OCI-LY1 (cell line): ENCODE data around the gene LEF1.

Experiments
- H2AFZ ChIP-seq: fragments of 200-600 bp; sonication (generic), shearing (Covaris generic); 2 replicates; pipeline ENCODE4 v1.6.0; 2014; ENCODE audit warnings: antibody characterized with exemption, mild to moderate bottlenecking, low read length
- H3F3A ChIP-seq: fragments of 200-600 bp; sonication (generic), shearing (Covaris generic); 2 replicates; pipeline ENCODE4 v1.6.0; 2014; ENCODE audit warnings: mild to moderate bottlenecking, antibody characterized with exemption, low read length, moderate library complexity; ENCODE audit not compliant: insufficient read depth
- H3K27ac ChIP-seq: fragments of 200-600 bp; sonication (generic); 2 replicates; pipeline ENCODE4 v1.5.1; 2014; ENCODE audit warnings: low read length, mixed run types, mild to moderate bottlenecking, low read depth; ENCODE audit not compliant: poor library complexity, severe bottlenecking
- H3K27me3 ChIP-seq: fragments of 200-600 bp; sonication (generic); 2 replicates; pipeline ENCODE4 v1.6.0; 2014; ENCODE audit warnings: antibody characterized with exemption, mild to moderate bottlenecking, low read length, moderate library complexity; ENCODE audit not compliant: insufficient read depth
- H3K36me3 ChIP-seq: fragments of 200-600 bp; sonication (generic); 2 replicates; pipeline ENCODE4 v1.6.1; 2014; ENCODE audit warnings: mild to moderate bottlenecking, antibody characterized with exemption, low read length, moderate library complexity, mixed read lengths; ENCODE audit not compliant: insufficient read depth
- H3K4me1 ChIP-seq: fragments of 200-600 bp; sonication (generic); 2 replicates; pipeline ENCODE4 v1.5.1; 2014; ENCODE audit warnings: mild to moderate bottlenecking, low read length, moderate library complexity; ENCODE audit not compliant: insufficient read depth, severe bottlenecking
- H3K4me2 ChIP-seq: fragments of 200-600 bp; sonication (generic), shearing (Covaris generic); 2 replicates; pipeline ENCODE4 v1.6.1; 2014; ENCODE audit warnings: low read length
- H3K4me3 ChIP-seq: fragments of 200-600 bp; sonication (generic); 2 replicates; pipeline ENCODE4 v1.5.1; 2014; ENCODE audit warnings: low read length, low read depth, mild to moderate bottlenecking, mixed read lengths; ENCODE audit not compliant: poor library complexity, severe bottlenecking
- H3K79me2 ChIP-seq: fragments of 200-600 bp; shearing (Covaris generic); 2 replicates; pipeline ENCODE4 v1.6.1; 2016; ENCODE audit warnings: mixed run types, low read length, mixed read lengths; ENCODE audit not compliant: insufficient read depth
- H3K9ac ChIP-seq: fragments of 200-600 bp; sonication (generic), shearing (Covaris generic); 2 replicates; pipeline ENCODE4 v1.6.1; 2014; ENCODE audit warnings: mild to moderate bottlenecking, low read length, mixed read lengths
- H3K9me2 ChIP-seq: fragments of 200-600 bp; sonication (generic), shearing (Covaris generic); 2 replicates; pipeline ENCODE4 v1.6.1; 2014; ENCODE audit warnings: low read depth, mild to moderate bottlenecking, low read length, mixed read lengths
- H3K9me3 ChIP-seq: fragments of 200-600 bp; shearing (Covaris generic); 2 replicates; pipeline ENCODE4 v1.6.1; 2014; ENCODE audit warnings: low read length, mixed read lengths
- H4K20me1 ChIP-seq: fragments of 200-600 bp; sonication (generic), shearing (Covaris generic); 2 replicates; pipeline ENCODE4 v1.6.0; 2016; ENCODE audit warnings: mild to moderate bottlenecking, low read length; ENCODE audit not compliant: insufficient read depth
- EZH2 ChIP-seq: fragments of 200-600 bp; sonication (generic), shearing (Covaris generic); IDR thresholded peaks from 2 replicates; pipeline ENCODE4 v1.8.0; 2017; ENCODE audit warnings: borderline replicate concordance, mixed run types, mild to moderate bottlenecking, antibody characterized with exemption, low read length, moderate library complexity, mixed read lengths
- TF ChIP-seq, protein P1 (sequence below): fragments of 200-600 bp; sonication (generic), shearing (Covaris generic); IDR thresholded peaks from 2 replicates; pipeline ENCODE4 v1.5.1; 2017; ENCODE audit warnings: mild to moderate bottlenecking, antibody characterized with exemption, low read length, moderate library complexity, mixed read lengths

Gene LEF1

GRCh38 chr4:108058685-108059440 is 109.9 kb downstream of the LEF1 start:
- Histone ChIP-seq H3K27ac (no peak overlapping the region), H3K9ac (no peak overlapping the region), H3K36me3 (peaks cover 88% of the 10 kb centered on the region), H3K9me3 (no peaks in the 10 kb centered on the region), H3K4me3 (no peak overlapping the region), H2AFZ (no peak overlapping the region), H3K27me3 (no peaks in the 10 kb centered on the region), H3K4me2 (no peak overlapping the region), H3F3A (no peaks in the 10 kb centered on the region), H4K20me1 (no peaks in the 10 kb centered on the region), H3K4me1 (peaks cover 30% of the 10 kb centered on the region), H3K9me2 (no peaks in the 10 kb centered on the region), H3K79me2 (no peaks in the 10 kb centered on the region)
- TF ChIP-seq, protein P1, sequence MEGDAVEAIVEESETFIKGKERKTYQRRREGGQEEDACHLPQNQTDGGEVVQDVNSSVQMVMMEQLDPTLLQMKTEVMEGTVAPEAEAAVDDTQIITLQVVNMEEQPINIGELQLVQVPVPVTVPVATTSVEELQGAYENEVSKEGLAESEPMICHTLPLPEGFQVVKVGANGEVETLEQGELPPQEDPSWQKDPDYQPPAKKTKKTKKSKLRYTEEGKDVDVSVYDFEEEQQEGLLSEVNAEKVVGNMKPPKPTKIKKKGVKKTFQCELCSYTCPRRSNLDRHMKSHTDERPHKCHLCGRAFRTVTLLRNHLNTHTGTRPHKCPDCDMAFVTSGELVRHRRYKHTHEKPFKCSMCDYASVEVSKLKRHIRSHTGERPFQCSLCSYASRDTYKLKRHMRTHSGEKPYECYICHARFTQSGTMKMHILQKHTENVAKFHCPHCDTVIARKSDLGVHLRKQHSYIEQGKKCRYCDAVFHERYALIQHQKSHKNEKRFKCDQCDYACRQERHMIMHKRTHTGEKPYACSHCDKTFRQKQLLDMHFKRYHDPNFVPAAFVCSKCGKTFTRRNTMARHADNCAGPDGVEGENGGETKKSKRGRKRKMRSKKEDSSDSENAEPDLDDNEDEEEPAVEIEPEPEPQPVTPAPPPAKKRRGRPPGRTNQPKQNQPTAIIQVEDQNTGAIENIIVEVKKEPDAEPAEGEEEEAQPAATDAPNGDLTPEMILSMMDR: no peak
- no peak for TF ChIP-seq EZH2

GRCh38 chr4:108056418-108056817 is 112.3 kb downstream of the LEF1 start:
- no peaks in the 10 kb centered on the region for H3K9me3 ChIP-seq
- peaks cover 92% of the 10 kb centered on the region for H3K36me3 ChIP-seq
- no peaks in the 10 kb centered on the region for H4K20me1 ChIP-seq
- H3K9ac ChIP-seq: no peak overlapping the region
- H2AFZ ChIP-seq: no peak overlapping the region
- H3F3A ChIP-seq: no peaks in the 10 kb centered on the region
- H3K4me2 ChIP-seq: no peak overlapping the region
- peaks cover 7% of the 10 kb centered on the region for H3K4me1 ChIP-seq
- H3K27ac ChIP-seq: no peak overlapping the region
- no peak overlapping the region for H3K4me3 ChIP-seq
- TF ChIP-seq, protein P1: no peak
- TF ChIP-seq EZH2: no peak
- no peaks in the 10 kb centered on the region for H3K79me2 ChIP-seq
- no peaks in the 10 kb centered on the region for H3K9me2 ChIP-seq
- H3K27me3 ChIP-seq: no peaks in the 10 kb centered on the region

GRCh38 chr4:108055787-108056186 is 112.9 kb downstream of the LEF1 start:
- Histone ChIP-seq H3K4me1 (peaks cover under 1% of the 10 kb centered on the region), H3F3A (no peaks in the 10 kb centered on the region), H2AFZ (no peak overlapping the region), H3K4me2 (no peak overlapping the region), H3K79me2 (no peaks in the 10 kb centered on the region), H3K36me3 (peaks cover 92% of the 10 kb centered on the region), H3K9me2 (no peaks in the 10 kb centered on the region), H3K27ac (no peak overlapping the region), H4K20me1 (no peaks in the 10 kb centered on the region), H3K4me3 (no peak overlapping the region), H3K27me3 (no peaks in the 10 kb centered on the region), H3K9me3 (no peaks in the 10 kb centered on the region), H3K9ac (no peak overlapping the region)
- no peak for TF ChIP-seq EZH2
- TF ChIP-seq, protein P1: no peak
